DMS79 (cell line): ENCODE measurements around the gene EPO.
"Not testable (repeated sequence)": the region's sequence is repeated elsewhere in the genome, so short reads cannot be mapped to it uniquely, and the experiment has no call there.

Source experiments
- DNase-seq: peaks from one replicate; lab custom pipeline; 2025; lab: John Stamatoyannopoulos, UW

The EPO gene

DNA sequence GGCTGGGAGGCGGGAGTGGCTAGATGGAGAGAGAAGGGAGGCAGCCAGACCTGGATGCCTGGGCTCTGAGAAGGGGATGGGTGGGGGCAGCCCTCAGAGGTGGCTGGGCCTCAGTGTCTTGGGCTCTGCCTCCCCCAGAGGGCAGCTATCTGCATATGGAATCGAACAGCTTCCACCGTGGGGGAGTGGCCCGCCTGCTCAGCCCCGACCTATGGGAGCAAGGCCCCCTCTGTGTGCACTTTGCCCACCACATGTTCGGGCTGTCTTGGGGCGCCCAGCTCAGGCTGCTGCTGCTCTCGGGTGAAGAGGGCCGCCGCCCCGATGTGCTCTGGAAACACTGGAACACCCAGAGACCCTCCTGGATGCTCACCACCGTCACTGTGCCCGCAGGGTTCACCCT is 16.4 kb downstream of the EPO start:
- no peak for DNase-seq

DNA sequence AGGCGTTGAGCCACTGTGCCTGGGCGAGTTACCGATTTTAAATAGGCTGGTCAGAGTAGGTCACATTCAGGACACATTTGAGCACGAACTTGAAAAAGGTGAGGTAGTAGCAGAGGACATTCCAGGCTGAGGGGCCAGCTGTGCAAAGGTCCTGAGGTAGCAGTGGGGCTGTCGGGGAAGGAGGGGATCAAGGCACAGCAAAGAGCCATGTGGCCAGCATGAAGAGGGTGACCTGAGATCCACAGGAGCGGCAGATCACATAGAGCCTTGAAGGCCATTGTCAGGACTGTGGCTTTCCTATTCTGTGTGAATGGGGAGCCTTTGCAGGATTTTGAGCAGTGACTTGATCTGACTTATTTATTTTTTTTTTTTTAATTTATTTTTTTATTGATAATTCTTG is 19.7 kb downstream of the EPO start:
- no peak for DNase-seq

DNA sequence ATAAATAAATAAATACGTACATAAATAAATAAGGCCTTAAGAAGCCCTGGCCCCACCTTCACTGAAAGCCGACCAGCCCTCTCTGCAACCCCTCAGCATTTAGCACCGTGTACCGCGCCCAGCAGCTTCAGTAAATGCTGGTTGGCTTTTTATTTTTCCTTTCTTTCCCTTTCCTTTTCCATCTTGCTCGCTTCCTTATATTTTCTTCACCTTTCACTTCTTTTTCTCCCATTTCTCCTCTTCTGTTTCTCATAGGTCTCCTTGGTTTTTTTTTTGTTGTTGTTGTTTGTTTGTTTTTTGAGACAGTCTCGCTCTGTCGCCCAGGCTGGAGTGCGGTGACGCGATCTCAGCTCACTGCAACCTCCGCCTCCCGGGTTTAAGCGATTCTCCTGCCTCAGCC is 24.3 kb downstream of the EPO start:
- DNase-seq, result no peak

DNA sequence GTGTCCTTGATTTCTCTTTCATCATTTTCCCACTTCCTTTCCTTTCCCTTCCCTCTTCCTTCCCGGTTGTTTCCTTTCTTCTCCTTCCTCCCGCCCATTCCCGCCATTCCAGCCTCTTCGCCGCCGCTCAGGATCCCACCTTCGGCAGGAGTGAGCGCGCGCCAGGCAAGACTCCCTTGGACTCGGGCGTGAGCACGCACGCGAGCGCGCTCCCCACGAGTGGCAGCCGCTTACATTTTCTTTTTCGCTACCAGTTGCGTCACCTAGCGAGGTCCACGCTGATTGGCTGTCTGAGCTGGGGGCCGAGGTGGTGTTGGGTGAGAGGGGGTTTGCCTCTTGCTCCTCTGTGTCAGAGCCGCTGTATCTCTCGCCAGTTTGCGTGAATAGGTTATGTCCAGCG is 24.9 kb downstream of the EPO start:
- no peak for DNase-seq

DNA sequence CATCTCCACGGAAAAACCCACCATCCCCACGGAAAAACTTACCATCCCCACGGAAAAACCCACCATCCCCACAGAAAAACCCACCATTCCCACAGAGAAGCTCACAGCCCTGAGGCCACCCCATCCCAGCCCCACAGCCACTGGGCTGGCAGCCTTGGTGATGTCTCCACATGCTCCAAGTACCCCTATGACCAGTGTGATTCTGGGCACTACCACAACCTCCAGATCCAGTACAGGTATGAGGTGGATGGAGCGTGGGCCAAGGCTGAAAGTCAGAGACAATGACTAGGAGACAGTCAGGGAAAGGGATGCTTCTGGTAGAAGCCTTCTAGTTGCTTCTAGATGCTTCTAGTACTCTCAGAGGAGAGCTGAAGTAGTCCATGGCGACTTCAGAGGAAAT is 32.7 kb downstream of the EPO start:
- DNase-seq, result no peak

DNA sequence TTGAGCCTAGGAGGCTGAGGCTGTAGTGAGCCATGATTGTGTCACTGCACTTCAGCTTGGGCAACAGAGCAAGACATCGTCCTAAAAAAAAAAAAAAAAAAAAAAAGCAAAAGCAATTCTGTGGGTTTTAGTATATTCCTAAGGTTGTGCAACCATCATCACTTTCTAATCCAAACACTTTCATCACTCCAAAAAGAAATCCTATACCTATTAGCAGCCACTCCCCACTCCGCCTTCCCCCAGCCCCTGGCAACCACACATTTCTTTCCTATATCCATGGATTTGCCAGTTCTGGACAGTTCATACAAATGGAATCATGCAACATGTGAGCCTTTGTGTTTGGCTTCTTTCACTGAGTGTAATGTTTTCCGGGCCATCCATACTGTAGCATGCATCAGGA is 33.5 kb downstream of the EPO start:
- DNase-seq, result no peak

DNA sequence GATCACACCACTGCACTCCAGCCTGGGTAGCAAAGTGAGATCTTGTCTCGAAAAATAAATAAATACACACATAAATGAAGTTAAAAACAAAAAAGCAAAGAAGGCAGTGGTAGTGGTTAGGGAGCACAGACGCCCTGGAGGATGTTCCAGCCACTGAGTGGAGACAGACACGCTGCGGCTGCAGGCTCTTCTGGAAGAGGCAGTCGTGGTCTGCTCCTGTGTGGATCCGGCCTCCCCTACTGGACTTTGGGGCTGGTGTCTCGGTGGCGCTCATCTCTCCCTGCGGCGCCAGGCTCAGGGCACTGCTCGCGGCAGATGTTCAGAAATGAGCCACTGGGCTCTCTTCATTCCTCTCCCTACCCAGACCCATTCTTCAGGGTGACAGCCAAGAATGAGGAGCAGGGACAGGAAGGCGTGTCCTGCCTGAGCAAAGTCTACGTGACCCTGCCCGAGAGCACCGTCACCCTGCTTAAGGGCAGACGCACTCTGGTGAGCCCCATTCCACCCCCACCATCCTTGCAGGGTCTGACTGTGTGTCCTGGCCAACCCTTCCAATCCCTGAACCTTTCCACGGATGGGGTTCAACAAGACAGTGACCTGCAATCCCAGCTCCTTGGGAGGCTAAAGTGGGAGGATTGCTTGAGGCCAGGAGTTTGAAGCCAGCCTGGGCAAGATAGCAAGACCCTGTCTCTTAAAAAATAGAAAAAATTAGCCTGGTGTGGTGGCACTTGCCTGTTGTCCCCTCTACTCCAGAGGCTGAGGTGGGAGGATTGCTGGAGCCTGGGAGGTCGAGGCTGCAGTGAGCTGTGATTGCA is 39.3 kb downstream of the EPO start:
- DNase-seq, result no peak

DNA sequence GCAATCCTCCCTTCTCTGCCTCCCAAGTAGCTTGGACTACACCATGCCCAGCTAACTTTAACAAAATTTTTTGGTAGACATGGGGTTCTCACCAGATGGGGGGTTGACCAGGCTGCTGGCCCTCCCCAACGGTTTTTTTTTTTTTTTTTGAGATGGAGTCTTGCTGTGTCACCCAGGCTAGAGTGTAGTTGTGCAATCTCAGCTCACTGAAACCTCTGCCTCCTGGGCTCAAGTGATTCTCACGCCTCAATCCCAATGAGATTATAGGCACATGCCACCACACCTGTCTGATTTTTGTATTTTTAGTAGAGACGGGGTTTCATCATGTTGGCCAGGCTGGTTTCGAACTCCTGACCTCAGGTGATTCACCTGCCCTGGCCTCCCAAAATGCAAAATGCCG is 42.6 kb downstream of the EPO start:
- not testable (repeated sequence) for DNase-seq

DNA sequence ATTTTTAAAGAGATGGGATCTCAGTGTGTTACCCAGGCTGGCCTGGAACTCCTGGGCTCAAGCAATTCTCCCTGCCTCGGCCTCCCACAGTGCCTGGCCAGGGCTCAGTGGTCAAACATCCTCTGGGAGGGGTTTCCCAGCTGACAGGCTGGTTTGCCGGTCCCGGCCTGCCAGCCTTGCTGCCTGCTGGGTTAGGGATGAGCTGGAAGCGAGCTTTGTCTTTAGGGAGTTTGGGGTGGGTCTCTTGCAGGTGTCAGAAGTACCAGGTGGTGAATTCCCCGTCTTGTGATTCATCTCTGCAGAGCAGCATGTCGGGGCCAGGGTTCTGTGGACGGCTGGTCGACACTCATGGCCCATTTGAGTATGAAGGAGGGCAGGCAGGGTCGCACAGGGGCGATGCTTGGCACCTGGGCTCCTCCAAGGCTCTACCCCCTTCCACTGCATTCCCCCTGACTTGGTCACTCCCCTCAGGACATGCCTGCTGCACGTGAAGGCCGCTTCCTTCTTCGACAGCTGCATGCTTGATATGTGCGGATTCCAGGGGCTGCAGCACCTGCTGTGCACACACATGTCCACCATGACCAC is 43.4 kb downstream of the EPO start:
- DNase-seq, result no peak

DNA sequence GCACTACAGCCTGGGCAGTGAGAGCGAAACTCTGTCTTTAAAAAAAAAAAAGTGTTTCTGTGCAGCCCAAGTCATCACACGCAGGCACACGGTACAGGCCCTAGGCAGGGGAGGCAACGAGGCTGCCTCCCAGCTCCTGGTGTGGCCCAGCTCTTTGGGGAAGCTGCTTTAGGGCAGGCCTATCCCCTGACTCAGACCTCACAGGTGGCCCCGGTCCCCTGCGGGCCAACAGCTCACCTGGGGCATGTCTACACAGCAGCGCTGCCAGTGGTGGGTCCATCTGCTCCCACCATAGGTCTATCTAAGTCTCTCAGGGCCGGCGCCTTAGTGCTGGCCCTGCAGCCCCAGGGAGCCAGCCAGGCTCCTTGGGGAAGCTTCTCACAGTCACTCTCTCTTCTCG is 44.6 kb downstream of the EPO start:
- DNase-seq, result no peak

DNA sequence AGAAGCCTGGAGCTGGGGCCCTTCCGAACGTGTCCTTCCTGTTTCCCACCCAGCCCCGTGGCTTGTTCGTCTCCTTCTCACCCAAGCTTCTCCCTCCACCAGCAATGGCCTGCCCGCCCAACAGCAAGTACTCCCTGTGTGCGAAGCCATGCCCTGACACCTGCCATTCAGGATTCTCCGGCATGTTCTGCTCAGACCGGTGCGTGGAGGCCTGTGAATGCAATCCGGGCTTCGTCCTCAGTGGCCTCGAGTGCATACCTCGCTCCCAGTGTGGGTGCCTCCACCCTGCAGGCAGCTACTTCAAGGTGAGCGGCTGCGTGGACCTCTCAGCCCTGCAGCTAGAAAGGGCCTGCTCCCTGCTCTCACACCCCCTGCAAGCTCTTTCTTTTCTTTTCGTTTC is 45.0 kb downstream of the EPO start:
- no peak for DNase-seq

DNA sequence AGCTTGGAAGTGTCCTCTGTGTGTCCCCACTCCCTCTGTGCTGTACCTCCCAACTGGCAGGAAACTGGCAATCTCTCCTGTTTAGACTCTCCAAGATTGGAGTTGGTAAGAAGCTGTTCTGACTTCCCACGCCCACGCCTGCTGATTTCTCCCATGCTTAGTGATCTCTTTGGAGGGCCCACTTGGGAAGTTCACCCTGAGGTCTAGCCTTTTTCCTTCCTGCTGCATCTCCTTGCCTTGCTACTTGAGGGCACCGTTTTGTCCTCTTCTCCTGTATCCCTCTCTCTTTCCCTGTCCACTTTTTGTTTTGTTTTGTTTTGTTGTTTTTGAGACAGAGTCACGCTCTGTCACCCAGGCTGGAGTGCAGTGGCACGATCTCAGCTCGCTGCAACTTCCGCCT is 48.5 kb downstream of the EPO start:
- DNase-seq, result no peak
